ENCODE data around the gene RAVER2. TPM values are rescaled to one million over a fixed set of nuclear protein-coding genes. Genes with fewer than 3 reads are reported as not detected.
"Not testable (repeated sequence)": the region's sequence is repeated elsewhere in the genome, so short reads cannot be mapped to it uniquely, and the experiment has no call there.

Gene RAVER2
- polyA plus RNA-seq, 3 donors from 2014 or later: 1.1 to 1.8 (median 1.4) TPM

DNA sequence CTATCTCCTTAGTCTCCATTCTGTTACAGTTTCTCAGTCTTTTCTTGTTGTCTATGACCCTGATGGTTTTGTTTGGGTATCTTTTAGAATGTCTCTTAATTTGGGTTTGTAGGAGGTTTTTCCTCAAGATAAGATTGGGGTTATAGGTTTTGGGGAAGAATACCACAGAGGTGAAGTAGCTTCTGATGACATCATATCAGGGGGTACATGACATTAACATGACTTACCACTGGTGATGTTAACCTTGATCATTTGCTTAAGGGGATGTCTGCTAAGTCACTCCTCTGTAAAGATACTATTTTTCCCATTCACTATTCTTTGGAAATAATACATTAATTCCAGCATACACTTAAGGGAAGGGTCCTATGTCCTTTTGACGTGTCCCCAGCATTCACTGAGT lies 11.9 kb downstream of the RAVER2 start:
- H3K27me3 Mint-ChIP-seq (ENCODE audit: low read depth in 3 of 3): peaks cover 0 to 3% (median 0%) of the 10 kb centered on the region in 3 donors
- peaks cover 0 to 2% (median 0%) of the 10 kb centered on the region in 6 donors for H3K9me3 Mint-ChIP-seq
- H3K27ac Mint-ChIP-seq: no peak overlapping the region
- no peaks in the 10 kb centered on the region for H3K4me1 Mint-ChIP-seq
- H3K36me3 Mint-ChIP-seq: no peaks in the 10 kb centered on the region
- DNase-seq: no peak
- H3K4me3 Mint-ChIP-seq: no peak overlapping the region

DNA sequence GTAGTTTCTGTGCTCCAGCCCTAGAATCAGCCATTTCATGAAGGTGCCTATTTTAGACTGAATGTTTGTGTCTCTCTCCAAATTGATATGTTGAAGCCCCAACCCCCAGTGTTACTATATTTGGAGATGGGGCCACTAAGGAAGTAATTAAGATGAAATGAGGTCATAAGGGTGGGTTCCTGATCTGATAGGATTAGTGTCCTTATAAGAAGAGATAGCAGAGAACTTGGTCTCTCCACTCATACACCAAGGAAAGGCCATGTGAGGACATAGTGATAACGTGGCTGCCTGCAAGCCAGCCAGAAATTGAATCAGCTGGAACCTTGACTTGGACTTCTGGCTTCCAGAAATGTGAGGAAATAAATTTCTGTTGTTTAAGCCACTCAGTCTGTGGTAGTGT lies 12.3 kb downstream of the RAVER2 start:
- peaks cover 0 to 2% (median 0%) of the 10 kb centered on the region in 6 donors for H3K9me3 Mint-ChIP-seq
- no peak overlapping the region for H3K27ac Mint-ChIP-seq
- H3K27me3 Mint-ChIP-seq (ENCODE audit: low read depth in 3 of 3): peaks cover 0 to 3% (median 0%) of the 10 kb centered on the region in 3 donors
- no peak for DNase-seq
- no peak overlapping the region for H3K4me3 Mint-ChIP-seq
- no peaks in the 10 kb centered on the region for H3K4me1 Mint-ChIP-seq
- no peaks in the 10 kb centered on the region for H3K36me3 Mint-ChIP-seq

DNA sequence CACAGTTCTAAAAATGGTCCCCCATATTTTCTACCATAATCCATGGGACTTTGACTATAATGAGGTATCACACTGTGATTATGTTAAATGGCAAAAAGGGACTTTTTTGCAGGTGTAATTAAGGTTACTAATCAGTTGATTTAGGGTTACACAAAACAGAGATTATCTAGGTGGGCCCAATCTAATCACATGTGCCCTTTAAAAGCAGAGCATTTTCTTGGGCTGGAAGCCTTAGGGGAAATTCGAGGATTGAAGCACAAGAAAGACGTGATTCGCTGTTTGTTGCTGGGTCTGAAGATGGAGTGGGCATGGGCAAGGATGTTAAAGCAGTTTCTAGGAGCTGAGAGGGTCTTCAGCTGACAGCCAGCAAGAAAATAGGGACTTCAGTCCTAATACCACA lies 13.4 kb downstream of the RAVER2 start:
- H3K4me1 Mint-ChIP-seq: no peaks in the 10 kb centered on the region
- peaks cover 0 to 2% (median 0%) of the 10 kb centered on the region in 3 donors for H3K27me3 Mint-ChIP-seq (ENCODE audit: low read depth in 3 of 3)
- no peaks in the 10 kb centered on the region for H3K36me3 Mint-ChIP-seq
- no peak for DNase-seq
- H3K9me3 Mint-ChIP-seq: peaks cover 0 to 2% (median 0%) of the 10 kb centered on the region in 6 donors
- H3K4me3 Mint-ChIP-seq: no peak overlapping the region
- no peak overlapping the region for H3K27ac Mint-ChIP-seq

DNA sequence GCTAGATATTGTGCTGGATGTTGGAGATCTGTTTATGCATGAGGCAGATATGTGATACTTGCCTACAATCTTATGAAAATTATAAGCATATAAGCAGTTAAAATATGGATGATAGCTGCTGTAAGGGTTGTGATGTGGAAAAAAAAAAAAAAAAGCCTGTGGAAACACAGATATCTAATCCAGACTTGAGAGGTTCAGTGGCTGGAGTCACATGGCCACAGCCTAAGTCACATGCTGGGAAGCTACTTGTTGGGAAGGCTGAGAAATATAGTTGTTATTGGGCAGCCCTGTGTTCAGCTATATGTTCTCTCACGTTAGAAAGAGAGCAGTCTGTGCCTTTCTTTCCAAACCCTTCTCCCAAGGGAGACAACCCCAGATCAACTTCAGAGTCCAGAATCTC lies 15.1 kb downstream of the RAVER2 start:
- DNase-seq: no peak
- no peaks in the 10 kb centered on the region for H3K27me3 Mint-ChIP-seq (ENCODE audit: low read depth in 3 of 3)
- H3K4me1 Mint-ChIP-seq: no peaks in the 10 kb centered on the region
- no peak overlapping the region for H3K27ac Mint-ChIP-seq
- H3K4me3 Mint-ChIP-seq: no peak overlapping the region
- H3K9me3 Mint-ChIP-seq: peaks cover 0 to 2% (median 0%) of the 10 kb centered on the region in 6 donors
- H3K36me3 Mint-ChIP-seq: no peaks in the 10 kb centered on the region

DNA sequence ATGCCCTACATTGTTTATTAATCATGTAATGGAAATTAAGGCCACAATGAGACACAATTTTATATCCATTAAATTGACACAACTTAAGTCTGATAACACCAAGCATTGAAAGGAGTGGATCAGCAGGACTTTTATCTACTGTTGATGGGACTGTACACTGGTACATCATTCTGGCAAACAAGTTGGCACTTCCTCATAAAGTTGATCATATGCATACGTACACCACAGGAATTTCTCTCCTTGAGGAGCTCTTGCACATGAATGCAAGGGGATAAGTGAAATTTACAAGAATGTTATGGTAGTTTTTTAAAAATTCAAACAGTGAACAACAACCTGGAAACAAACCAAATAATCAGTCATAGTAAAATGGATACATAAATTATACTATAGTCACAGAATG lies 20.1 kb downstream of the RAVER2 start:
- no peaks in the 10 kb centered on the region for H3K36me3 Mint-ChIP-seq
- H3K27ac Mint-ChIP-seq: no peak overlapping the region
- H3K4me1 Mint-ChIP-seq: no peaks in the 10 kb centered on the region
- DNase-seq: no peak
- H3K4me3 Mint-ChIP-seq: no peak overlapping the region
- H3K27me3 Mint-ChIP-seq (ENCODE audit: low read depth in 3 of 3): no peaks in the 10 kb centered on the region
- no peaks in the 10 kb centered on the region for H3K9me3 Mint-ChIP-seq

DNA sequence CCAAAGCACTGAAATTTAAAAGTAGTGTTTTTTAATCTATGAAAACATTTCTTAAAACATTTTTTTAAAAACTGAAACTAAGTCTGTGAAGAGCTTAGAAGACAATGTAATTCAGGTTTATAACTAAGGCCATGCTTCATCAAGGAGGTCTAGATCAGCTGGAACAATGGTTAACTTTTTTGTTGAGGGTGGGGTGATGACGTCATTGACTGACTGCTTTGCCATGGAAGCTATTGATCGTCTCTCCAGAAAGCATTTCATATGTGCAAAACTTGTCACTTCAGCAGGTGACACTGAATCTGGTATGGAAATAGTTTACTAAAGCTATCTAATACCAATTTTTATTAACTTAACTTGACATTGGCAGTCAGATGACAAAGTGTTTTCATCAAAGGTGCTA lies 21.0 kb downstream of the RAVER2 start:
- Mint-ChIP-seq H3K9me3 (peaks cover 0 to 6% (median 0%) of the 10 kb centered on the region in 6 donors), H3K36me3 (peaks cover 0 to 6% (median 0%) of the 10 kb centered on the region in 3 donors), H3K4me1 (peaks cover 0 to 3% of the 10 kb centered on the region in 2 donors), H3K27ac (no peak overlapping the region), H3K27me3 (ENCODE audit: low read depth in 3 of 3) (no peaks in the 10 kb centered on the region), H3K4me3 (no peak overlapping the region)
- no peak for DNase-seq

DNA sequence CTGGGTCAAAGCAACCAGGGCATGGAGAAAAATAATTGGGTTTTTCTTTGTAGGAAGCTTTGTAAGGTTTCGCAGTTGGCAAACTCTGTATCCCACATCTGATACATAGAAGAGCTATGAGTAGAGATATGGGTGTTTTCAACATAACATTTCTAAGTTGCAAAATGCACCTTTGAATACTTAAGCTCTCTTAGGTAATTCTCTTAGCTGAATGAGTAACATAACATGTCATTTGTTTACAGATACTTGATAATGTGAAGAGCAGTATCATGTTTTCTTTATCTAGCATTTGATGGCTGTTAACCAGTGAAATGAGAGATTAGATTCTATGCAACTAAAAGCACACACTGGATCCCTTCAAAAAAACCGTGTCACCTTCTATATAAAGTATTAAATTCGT lies 21.6 kb downstream of the RAVER2 start:
- DNase-seq: no peak
- no peaks in the 10 kb centered on the region for H3K27me3 Mint-ChIP-seq (ENCODE audit: low read depth in 3 of 3)
- no peak overlapping the region for H3K27ac Mint-ChIP-seq
- H3K9me3 Mint-ChIP-seq: peaks cover 0 to 6% (median 0%) of the 10 kb centered on the region in 6 donors
- H3K4me1 Mint-ChIP-seq: peaks cover 0 to 3% of the 10 kb centered on the region in 2 donors
- H3K4me3 Mint-ChIP-seq: no peak overlapping the region
- peaks cover 0 to 7% (median 0%) of the 10 kb centered on the region in 3 donors for H3K36me3 Mint-ChIP-seq

DNA sequence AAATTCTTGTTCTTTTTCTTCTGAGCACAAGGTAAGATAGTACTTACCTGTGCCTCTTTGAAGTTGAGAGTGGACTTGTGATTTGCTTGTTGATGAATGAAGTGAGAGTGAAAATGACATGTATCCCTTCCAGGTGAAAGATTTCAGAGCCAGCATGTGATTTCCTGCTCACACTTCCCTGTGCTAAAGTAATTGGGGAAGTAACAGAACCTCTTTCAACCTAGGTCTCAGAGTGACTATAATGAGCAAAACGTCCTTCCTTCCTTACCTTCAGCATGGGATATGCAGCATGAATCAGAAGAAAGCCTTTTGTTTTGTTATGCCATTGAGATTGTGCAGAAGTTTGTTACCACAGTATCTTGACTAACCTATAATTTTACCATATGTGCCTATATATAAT lies 24.6 kb downstream of the RAVER2 start:
- peaks cover 0 to 7% (median 0%) of the 10 kb centered on the region in 3 donors for H3K36me3 Mint-ChIP-seq
- no peak overlapping the region for H3K4me3 Mint-ChIP-seq
- H3K9me3 Mint-ChIP-seq: peaks cover 0 to 6% (median 0%) of the 10 kb centered on the region in 6 donors
- peaks cover 0 to 3% of the 10 kb centered on the region in 2 donors for H3K4me1 Mint-ChIP-seq
- H3K27me3 Mint-ChIP-seq (ENCODE audit: low read depth in 3 of 3): no peaks in the 10 kb centered on the region
- no peak overlapping the region for H3K27ac Mint-ChIP-seq
- DNase-seq: no peak

DNA sequence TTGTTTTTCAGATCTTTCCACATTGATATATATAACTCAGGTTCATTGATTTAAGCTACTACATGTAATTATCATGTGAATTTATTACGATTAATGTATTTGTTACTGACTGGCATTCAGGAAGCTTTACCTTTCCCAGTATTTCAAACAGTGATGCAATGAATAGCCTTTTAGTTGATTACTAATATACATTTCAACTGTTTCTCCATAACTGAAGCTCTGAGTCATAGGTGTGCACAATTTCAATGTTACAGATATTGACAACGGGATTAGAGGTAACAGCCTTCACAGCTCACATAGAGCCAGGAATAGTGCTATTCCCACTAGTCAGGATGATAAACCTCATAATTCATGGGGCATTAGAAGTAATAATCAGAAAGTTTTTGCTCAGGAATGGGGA lies 25.1 kb downstream of the RAVER2 start:
- DNase-seq: no peak
- Mint-ChIP-seq H3K9me3 (peaks cover 0 to 6% (median 0%) of the 10 kb centered on the region in 6 donors), H3K4me3 (no peak overlapping the region), H3K4me1 (peaks cover 0 to 3% of the 10 kb centered on the region in 2 donors), H3K36me3 (peaks cover 0 to 7% (median 0%) of the 10 kb centered on the region in 3 donors), H3K27ac (no peak overlapping the region), H3K27me3 (ENCODE audit: low read depth in 3 of 3) (peaks cover 0 to 2% (median 0%) of the 10 kb centered on the region in 3 donors)

DNA sequence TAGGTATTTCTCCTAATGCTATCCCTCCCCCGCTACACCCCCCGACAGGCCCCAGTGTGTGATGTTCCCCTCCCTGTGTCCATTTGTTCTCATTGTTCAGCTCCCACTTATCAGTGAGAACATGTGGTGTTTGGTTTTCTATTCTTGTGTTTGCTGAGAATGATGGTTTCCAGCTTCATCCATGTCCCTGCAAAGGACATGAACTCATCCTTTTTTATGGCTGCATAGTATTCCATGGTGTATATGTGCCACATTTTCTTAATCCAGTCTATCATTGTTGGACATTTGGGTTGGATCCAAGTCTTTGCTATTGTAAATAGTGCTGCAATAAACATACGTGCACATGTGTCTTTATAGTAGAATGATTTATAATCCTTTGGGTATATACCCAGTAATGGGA lies 28.4 kb downstream of the RAVER2 start:
- H3K4me3 Mint-ChIP-seq; H3K36me3 Mint-ChIP-seq; H3K4me1 Mint-ChIP-seq; H3K9me3 Mint-ChIP-seq; H3K27ac Mint-ChIP-seq; H3K27me3 Mint-ChIP-seq (ENCODE audit: low read depth in 3 of 3); DNase-seq: not testable (repeated sequence)

DNA sequence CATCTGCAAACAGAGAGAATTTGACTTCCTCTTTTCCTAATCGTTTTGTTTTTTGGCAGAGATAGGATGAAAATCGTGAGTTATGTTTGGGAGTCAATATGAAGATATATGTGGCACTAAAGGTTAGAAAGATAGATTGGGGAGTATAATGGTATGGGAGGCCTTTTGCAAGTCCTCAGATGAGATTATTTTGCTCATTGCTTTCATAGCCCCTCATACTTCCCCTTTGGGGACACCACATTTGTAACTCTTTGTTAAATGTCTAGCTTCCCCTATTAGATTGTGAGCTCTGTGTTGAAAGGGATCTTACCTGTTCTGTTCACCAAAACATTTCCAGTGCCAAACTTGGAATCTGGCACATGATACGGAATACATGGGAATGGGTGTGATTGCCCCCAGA lies 30.2 kb downstream of the RAVER2 start:
- no peak for DNase-seq
- no peak overlapping the region for H3K4me3 Mint-ChIP-seq
- H3K27me3 Mint-ChIP-seq (ENCODE audit: low read depth in 3 of 3): peaks cover 0 to 2% (median 2%) of the 10 kb centered on the region in 3 donors
- peaks cover 0 to 7% (median 0%) of the 10 kb centered on the region in 3 donors for H3K36me3 Mint-ChIP-seq
- no peak overlapping the region for H3K27ac Mint-ChIP-seq
- H3K9me3 Mint-ChIP-seq: peaks cover 0 to 6% (median 0%) of the 10 kb centered on the region in 6 donors
- H3K4me1 Mint-ChIP-seq: peaks cover 0 to 3% of the 10 kb centered on the region in 2 donors

DNA sequence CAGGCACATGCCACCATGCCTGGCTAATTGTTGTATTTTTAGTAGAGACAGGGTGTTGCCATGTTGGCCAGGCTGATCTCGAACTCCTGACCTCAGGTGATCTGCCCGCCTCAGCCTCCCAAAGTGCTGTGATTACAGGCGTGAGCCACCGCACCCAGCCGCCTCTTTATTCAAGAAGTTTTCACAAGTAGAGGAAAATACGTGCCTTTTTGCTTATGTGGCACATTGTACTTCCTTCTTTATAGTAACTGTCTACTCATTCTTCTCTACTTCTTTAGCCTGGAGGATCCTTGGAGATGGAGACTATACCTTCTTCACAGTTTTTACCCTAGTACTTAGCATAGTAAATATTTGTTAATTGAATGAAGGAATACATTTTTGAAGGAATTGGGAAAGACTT lies 37.2 kb downstream of the RAVER2 start:
- not testable (repeated sequence) for H3K27ac Mint-ChIP-seq; H3K27me3 Mint-ChIP-seq (ENCODE audit: low read depth in 3 of 3); H3K4me3 Mint-ChIP-seq; DNase-seq; H3K4me1 Mint-ChIP-seq; H3K9me3 Mint-ChIP-seq; H3K36me3 Mint-ChIP-seq

DNA sequence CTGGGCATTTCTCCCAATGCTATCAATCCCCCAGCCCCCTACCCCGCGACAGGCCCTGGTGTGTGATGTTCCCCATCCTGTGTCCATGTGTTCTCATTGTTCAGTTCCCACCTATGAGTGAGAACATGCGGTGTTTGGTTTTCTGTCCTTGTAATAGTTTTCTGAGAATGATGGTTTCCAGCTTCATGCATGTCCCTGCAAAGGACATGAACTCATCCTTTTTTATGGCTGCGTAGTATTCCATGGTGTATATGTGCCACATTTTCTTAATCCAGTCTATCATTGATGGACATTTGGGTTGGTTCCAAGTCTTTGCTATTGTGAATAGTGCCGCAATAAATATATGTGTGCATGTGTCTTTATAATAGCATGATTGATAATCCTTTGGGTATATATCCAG lies 38.0 kb downstream of the RAVER2 start:
- H3K36me3 Mint-ChIP-seq; H3K27me3 Mint-ChIP-seq (ENCODE audit: low read depth in 3 of 3); H3K27ac Mint-ChIP-seq; H3K4me1 Mint-ChIP-seq; DNase-seq; H3K9me3 Mint-ChIP-seq; H3K4me3 Mint-ChIP-seq: not testable (repeated sequence)

DNA sequence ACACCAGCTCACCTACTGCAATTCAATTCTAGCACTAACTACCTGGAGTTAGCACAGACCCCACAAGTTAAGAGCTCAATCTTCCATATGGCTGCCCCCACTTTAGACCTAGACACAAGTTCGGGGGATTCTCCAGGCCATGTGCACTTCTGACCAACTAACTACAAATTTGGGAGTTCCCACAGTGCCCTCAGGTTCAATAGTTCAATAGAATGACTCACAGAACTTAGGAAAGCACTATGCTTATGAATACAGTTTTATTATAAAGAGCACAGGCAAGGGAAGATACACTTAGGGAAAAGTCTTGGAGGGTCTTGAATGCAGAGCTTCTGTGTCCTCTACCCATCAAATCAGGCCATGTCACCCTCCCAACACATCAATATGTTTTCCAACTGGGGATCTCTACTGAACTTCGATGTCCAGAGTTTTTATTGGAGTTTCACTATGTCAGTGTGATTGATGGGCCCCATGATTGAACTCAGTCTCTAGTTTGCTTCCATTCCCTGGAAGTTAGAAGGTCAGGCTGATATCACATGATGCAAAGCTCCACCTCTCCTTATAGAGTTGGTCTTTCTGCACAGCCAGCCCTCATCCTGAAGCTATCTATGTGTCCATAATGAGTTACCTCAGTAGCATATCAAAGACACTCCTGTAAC lies 46.1 kb downstream of the RAVER2 start:
- Mint-ChIP-seq H3K27me3 (ENCODE audit: low read depth in 3 of 3) (no peaks in the 10 kb centered on the region), H3K4me3 (no peak overlapping the region), H3K9me3 (peaks cover 0 to 11% (median 6%) of the 10 kb centered on the region in 6 donors), H3K4me1 (no peaks in the 10 kb centered on the region), H3K27ac (no peak overlapping the region), H3K36me3 (peaks cover 0 to 12% (median 3%) of the 10 kb centered on the region in 3 donors)
- DNase-seq: no peak

DNA sequence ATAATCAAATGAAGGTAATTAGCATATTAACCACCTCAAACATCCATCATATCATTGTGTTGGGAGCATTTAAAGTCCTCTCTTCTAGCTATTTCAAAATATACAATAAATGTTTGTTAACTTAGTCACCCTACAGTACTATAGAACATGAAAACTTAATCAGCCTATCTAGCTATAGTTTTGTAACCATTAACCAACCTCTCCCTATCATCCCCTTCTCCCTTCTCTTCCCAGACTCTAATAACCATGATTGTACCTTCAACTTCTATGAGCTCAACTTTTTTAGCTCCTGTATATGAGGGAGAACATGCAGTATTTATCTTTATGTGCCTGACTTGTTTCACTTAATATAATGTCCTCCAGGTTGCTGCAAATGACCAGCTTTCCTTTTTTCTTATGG lies 54.0 kb downstream of the RAVER2 start:
- DNase-seq: no peak
- Mint-ChIP-seq H3K36me3 (peaks cover 0 to 3% (median 0%) of the 10 kb centered on the region in 3 donors), H3K27me3 (ENCODE audit: low read depth in 3 of 3) (peaks cover 0 to 4% (median 0%) of the 10 kb centered on the region in 3 donors), H3K4me1 (no peaks in the 10 kb centered on the region), H3K27ac (no peak overlapping the region), H3K4me3 (no peak overlapping the region), H3K9me3 (no peaks in the 10 kb centered on the region)
